ENCODE measurements around the gene FERMT1.

DNA sequence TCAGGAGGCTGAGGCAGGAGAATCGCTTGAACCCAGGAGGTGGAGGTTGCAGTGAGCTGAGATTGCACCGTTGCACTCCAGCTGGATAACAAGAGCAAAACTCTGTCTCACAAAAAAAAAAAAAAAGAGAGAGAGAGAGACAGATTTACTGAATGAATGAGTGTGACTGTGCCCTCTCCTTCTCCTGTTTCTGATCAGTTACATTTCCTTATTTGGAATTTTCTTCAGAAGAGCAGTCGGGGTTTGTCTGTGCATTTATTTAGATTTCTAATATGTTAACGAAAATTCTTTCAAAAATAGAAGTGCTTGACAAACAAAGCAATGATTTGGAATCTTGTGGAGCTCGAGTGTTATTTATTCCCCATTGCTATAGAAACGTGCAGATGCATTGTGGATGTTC is 62.6 kb downstream of the FERMT1 start:
- TF ChIP-seq, protein P1, sequence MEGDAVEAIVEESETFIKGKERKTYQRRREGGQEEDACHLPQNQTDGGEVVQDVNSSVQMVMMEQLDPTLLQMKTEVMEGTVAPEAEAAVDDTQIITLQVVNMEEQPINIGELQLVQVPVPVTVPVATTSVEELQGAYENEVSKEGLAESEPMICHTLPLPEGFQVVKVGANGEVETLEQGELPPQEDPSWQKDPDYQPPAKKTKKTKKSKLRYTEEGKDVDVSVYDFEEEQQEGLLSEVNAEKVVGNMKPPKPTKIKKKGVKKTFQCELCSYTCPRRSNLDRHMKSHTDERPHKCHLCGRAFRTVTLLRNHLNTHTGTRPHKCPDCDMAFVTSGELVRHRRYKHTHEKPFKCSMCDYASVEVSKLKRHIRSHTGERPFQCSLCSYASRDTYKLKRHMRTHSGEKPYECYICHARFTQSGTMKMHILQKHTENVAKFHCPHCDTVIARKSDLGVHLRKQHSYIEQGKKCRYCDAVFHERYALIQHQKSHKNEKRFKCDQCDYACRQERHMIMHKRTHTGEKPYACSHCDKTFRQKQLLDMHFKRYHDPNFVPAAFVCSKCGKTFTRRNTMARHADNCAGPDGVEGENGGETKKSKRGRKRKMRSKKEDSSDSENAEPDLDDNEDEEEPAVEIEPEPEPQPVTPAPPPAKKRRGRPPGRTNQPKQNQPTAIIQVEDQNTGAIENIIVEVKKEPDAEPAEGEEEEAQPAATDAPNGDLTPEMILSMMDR (conservative IDR thresholded peaks at IDR 0.05; ENCODE audit: low read depth, low read length) = no peak
- no peak for TF ChIP-seq EZH2 (IDR thresholded peaks at IDR 0.05; ENCODE audit: borderline replicate concordance, low read depth, low read length, poor library complexity, severe bottlenecking)

All from A673 (cell line).